ENCODE results near the gene CXADR. TPM values are rescaled to one million over a fixed set of nuclear protein-coding genes. Genes with fewer than 3 reads are reported as not detected.

CXADR gene
- total RNA-seq, 6 donors from 2014 or later, result 19.9 to 73.0 (median 29.2) TPM

GRCh38 chr21:17640821-17641220, 128.0 kb downstream of the CXADR start:
- Histone ChIP-seq H3K27ac (no peak overlapping the region), H3K9me3 (peaks cover 0 to 6% (median 0%) of the 10 kb centered on the region in 4 donors), H3K4me3 (no peak overlapping the region), H3K36me3 (no peaks in the 10 kb centered on the region), H3K4me1 (no peaks in the 10 kb centered on the region), H3K27me3 (no peaks in the 10 kb centered on the region)
- WGBS, 2 donors, result 85 to 89% methylated on average over 2 of the region's 2 CpGs
- no peak for TF ChIP-seq POLR2AphosphoS5 (IDR thresholded peaks at IDR 0.05)
- TF ChIP-seq EP300 (IDR thresholded peaks at IDR 0.05), result no peak
- TF ChIP-seq CTCF (IDR thresholded peaks at IDR 0.05), result no peak
- no peak for TF ChIP-seq POLR2A (IDR thresholded peaks at IDR 0.05)
- no peak for ATAC-seq (ENCODE audit: low FRiP score in 2 of 2)
- no peak for DNase-seq

Small RNAs within 50 kb of the gene (small RNA-seq; reads per million reads assigned to genes)
- gene RF00019 (0 reads per million in 4 donors), gene RN7SL163P (0 reads per million in 4 donors), gene RPL39P40 (0 reads per million in 4 donors)

Other genes with a start within 250 kb of the CXADR start
- gene BTG3, start 99.9 kb downstream of the CXADR start, total RNA-seq, result 100 to 1,000 TPM in 3 of 6 donors, 10 to 100 TPM in 3; 50.7 to 189 (median 88.3) TPM